Loucy (cell line): Measurements from ENCODE around the gene PSMD1.

ENCODE experiments used
- H2AFZ ChIP-seq: fragments of 200-600 bp; sonication (generic); 2 replicates; pipeline ENCODE4 v1.6.0; 2016; ENCODE audit warnings: antibody characterized with exemption, mild to moderate bottlenecking, low read length, moderate library complexity
- H3F3A ChIP-seq: fragments of 200-600 bp; 2 replicates; pipeline ENCODE4 v1.6.0; 2016; ENCODE audit warnings: antibody characterized with exemption, low read depth, mild to moderate bottlenecking
- H3K27me3 ChIP-seq: fragments of 200-600 bp; sonication (generic); 2 replicates; pipeline ENCODE4 v1.6.1; 2014; ENCODE audit warnings: low read length, mild to moderate bottlenecking; ENCODE audit not compliant: insufficient read depth, poor library complexity, severe bottlenecking
- H3K36me3 ChIP-seq: fragments of 200-600 bp; sonication (generic); 2 replicates; pipeline ENCODE4 v1.6.1; 2016; ENCODE audit warnings: low read length; ENCODE audit not compliant: insufficient read depth
- H3K4me1 ChIP-seq: fragments of 200-600 bp; sonication (generic); 2 replicates; pipeline ENCODE4 v1.5.1; 2014; ENCODE audit warnings: low read length, mild to moderate bottlenecking; ENCODE audit not compliant: insufficient read depth, poor library complexity, severe bottlenecking
- H3K4me2 ChIP-seq: fragments of 200-600 bp; sonication (generic); 2 replicates; pipeline ENCODE4 v1.6.0; 2014; ENCODE audit warnings: antibody characterized with exemption, low read length, low read depth, mild to moderate bottlenecking; ENCODE audit not compliant: poor library complexity, severe bottlenecking
- H3K4me3 ChIP-seq: fragments of 200-600 bp; sonication (generic); 2 replicates; pipeline ENCODE4 v1.5.1; 2014; ENCODE audit warnings: low read length, mild to moderate bottlenecking, mixed read lengths; ENCODE audit not compliant: poor library complexity, severe bottlenecking
- H3K79me2 ChIP-seq: fragments of 200-600 bp; sonication (generic); 2 replicates; pipeline ENCODE4 v1.6.1; 2014; ENCODE audit warnings: low read length; ENCODE audit not compliant: insufficient read depth
- H3K9ac ChIP-seq: fragments of 200-600 bp; sonication (generic); 2 replicates; pipeline ENCODE4 v1.6.0; 2014; ENCODE audit warnings: mild to moderate bottlenecking, low read depth, low read length, moderate library complexity; ENCODE audit not compliant: poor library complexity, severe bottlenecking
- H3K9me2 ChIP-seq: fragments of 200-600 bp; sonication (generic); replicated peaks from 2 replicates; pipeline ENCODE4 v1.6.1; 2016; ENCODE audit warnings: low read depth, low read length, mixed read lengths
- H3K9me3 ChIP-seq: fragments of 200-600 bp; sonication (generic); 2 replicates; pipeline ENCODE4 v1.6.1; 2014; ENCODE audit warnings: mild to moderate bottlenecking, antibody characterized with exemption, low read length, low read depth; ENCODE audit not compliant: insufficient read depth
- H4K20me1 ChIP-seq: fragments of 200-600 bp; sonication (generic); 2 replicates; pipeline ENCODE4 v1.6.0; 2014; ENCODE audit warnings: antibody characterized with exemption, low read length, mild to moderate bottlenecking; ENCODE audit not compliant: insufficient read depth, poor library complexity, severe bottlenecking
- CTCF ChIP-seq: fragments of 200-600 bp; sonication (generic); conservative IDR thresholded peaks from 2 replicates; pipeline ENCODE4 v1.5.1; 2014; ENCODE audit warnings: mild to moderate bottlenecking, antibody characterized with exemption, low read length
- EZH2phosphoT487 ChIP-seq: fragments of 200-600 bp; IDR thresholded peaks from 2 replicates; pipeline ENCODE4 v1.6.1; 2018; ENCODE audit warnings: antibody characterized with exemption, mild to moderate bottlenecking, moderate library complexity, borderline replicate concordance

PSMD1 gene

GRCh38 chr2:231181860-231182512 is 125.3 kb downstream of the PSMD1 start:
- Histone ChIP-seq H3F3A (no peaks in the 10 kb centered on the region), H3K79me2 (no peaks in the 10 kb centered on the region), H3K36me3 (no peaks in the 10 kb centered on the region), H3K4me1 (peaks cover 8% of the 10 kb centered on the region), H3K4me2 (no peak overlapping the region), H4K20me1 (no peaks in the 10 kb centered on the region), H3K4me3 (no peak overlapping the region), H2AFZ (no peak overlapping the region), H3K9me3 (no peaks in the 10 kb centered on the region), H3K9ac (no peak overlapping the region), H3K27me3 (no peaks in the 10 kb centered on the region), H3K9me2 (no peaks in the 10 kb centered on the region)
- TF ChIP-seq CTCF = no peak
- TF ChIP-seq EZH2phosphoT487 = no peak

DNA sequence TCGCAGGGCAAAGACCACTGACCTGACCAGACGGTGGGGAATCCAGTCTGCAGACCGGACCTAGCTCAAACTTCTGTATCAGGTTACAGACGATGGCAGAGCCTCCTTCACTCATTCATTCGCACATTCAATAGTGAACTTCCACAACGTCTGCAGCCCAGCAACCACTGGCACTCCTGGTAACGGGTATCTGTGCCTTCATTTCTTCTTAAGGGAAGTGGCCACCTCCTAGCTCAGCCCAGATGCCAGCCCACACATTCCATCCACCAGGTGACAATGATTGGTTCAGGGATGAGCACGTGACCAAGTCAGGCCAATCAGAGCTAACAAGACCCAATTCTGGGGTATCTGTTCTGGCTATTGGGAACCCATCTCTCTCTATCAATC is 125.8 kb downstream of the PSMD1 start:
- no peaks in the 10 kb centered on the region for H3K9me2 ChIP-seq
- no peaks in the 10 kb centered on the region for H3K36me3 ChIP-seq
- H3K9ac ChIP-seq = no peak overlapping the region
- no peaks in the 10 kb centered on the region for H3K27me3 ChIP-seq
- H3F3A ChIP-seq = no peaks in the 10 kb centered on the region
- H3K9me3 ChIP-seq = no peaks in the 10 kb centered on the region
- no peaks in the 10 kb centered on the region for H3K79me2 ChIP-seq
- no peak overlapping the region for H3K4me3 ChIP-seq
- no peak overlapping the region for H2AFZ ChIP-seq
- H4K20me1 ChIP-seq = no peaks in the 10 kb centered on the region
- H3K4me1 ChIP-seq = peaks cover 8% of the 10 kb centered on the region
- no peak for TF ChIP-seq EZH2phosphoT487
- no peak for TF ChIP-seq CTCF
- H3K4me2 ChIP-seq = no peak overlapping the region

DNA sequence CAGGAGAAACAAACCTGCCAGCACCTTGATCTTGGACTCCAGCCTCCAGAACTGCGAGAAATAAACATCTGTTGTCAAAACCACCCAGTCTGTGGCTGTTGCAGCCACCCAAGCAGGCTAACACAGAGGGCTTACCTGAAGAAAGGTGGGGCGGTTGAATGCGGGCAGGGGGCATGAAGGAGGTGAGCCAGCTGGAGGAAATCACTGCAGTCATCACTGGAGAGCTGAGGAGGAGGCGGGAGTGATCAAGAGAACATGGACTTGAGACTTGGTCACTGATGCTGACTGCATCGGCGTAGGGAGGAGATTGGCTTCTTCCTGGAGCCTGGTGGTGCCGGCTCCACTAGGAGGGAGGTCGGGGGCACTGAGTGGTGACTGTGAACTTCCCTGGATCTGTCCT is 127.2 kb downstream of the PSMD1 start:
- Histone ChIP-seq H3K79me2 (no peaks in the 10 kb centered on the region), H3K36me3 (no peaks in the 10 kb centered on the region), H3K4me1 (peaks cover 8% of the 10 kb centered on the region), H3K9ac (no peak overlapping the region), H3K4me2 (no peak overlapping the region), H2AFZ (no peak overlapping the region), H3K9me3 (no peaks in the 10 kb centered on the region), H3K4me3 (no peak overlapping the region), H3K27me3 (no peaks in the 10 kb centered on the region), H3F3A (no peaks in the 10 kb centered on the region), H4K20me1 (no peaks in the 10 kb centered on the region), H3K9me2 (no peaks in the 10 kb centered on the region)
- TF ChIP-seq CTCF (no peak), EZH2phosphoT487 (no peak)
